Lung (tissue), 12 donors: ENCODE data around the gene ADCYAP1R1. TPM values are rescaled to one million over a fixed set of nuclear protein-coding genes. Genes with fewer than 3 reads are reported as not detected.

ENCODE experiments used
- ATAC-seq: fragments of 200-7000 bp; cut with Tn5 transposase; one replicate; pipeline ENCODE4 v1.9.1; 2020; ENCODE audit warnings: moderate number of reproducible peaks; ENCODE audit not compliant: insufficient read depth, low FRiP score
- DNase-seq, 3 donors: peaks; one replicate each; pipeline ENCODE4 v3.0.0-alpha.2; 2013 to 2017
- H3K27ac ChIP-seq, 2 donors: one replicate each; pipeline ENCODE4 v1.5.1; 2013; ENCODE audit warnings: mild to moderate bottlenecking in 2 of 2, moderate library complexity in 2 of 2, control low read depth in 1 of 2, inconsistent platforms in 1 of 2, low read depth in 1 of 2, low read length in 1 of 2
- H3K27me3 ChIP-seq, 3 donors: one replicate each; pipeline ENCODE4 v1.5.1; 2013; ENCODE audit warnings: low read length in 2 of 3; ENCODE audit not compliant: control insufficient read depth in 3 of 3, insufficient read depth in 3 of 3
- H3K36me3 ChIP-seq, 4 donors: one replicate each; pipeline ENCODE4 v1.5.1; 2013; ENCODE audit warnings: low read length in 4 of 4, mild to moderate bottlenecking in 1 of 4, moderate library complexity in 1 of 4; ENCODE audit not compliant: control insufficient read depth in 4 of 4, insufficient read depth in 4 of 4
- H3K4me1 ChIP-seq, 5 donors: one replicate each; pipeline ENCODE4 v1.5.1; 2013; ENCODE audit warnings: low read length in 5 of 5, mild to moderate bottlenecking in 2 of 5, moderate library complexity in 1 of 5; ENCODE audit not compliant: control insufficient read depth in 5 of 5, insufficient read depth in 5 of 5
- H3K4me3 ChIP-seq: one replicate; pipeline ENCODE4 v1.5.1; 2013; ENCODE audit warnings: mild to moderate bottlenecking, control low read depth, moderate library complexity
- H3K9ac ChIP-seq, 2 donors: one replicate each; pipeline ENCODE4 v1.5.1; 2013; ENCODE audit warnings: low read length in 2 of 2, control low read depth in 1 of 2; ENCODE audit not compliant: insufficient read depth in 1 of 2
- H3K9me3 ChIP-seq, 4 donors: one replicate each; pipeline ENCODE4 v1.5.1; 2013; ENCODE audit warnings: low read length in 3 of 4, mild to moderate bottlenecking in 1 of 4, moderate library complexity in 1 of 4; ENCODE audit not compliant: control insufficient read depth in 4 of 4, insufficient read depth in 3 of 4
- WGBS, 2 donors: extraction: QIAGEN DNeasy Blood & Tissue Kit; methylation state at CpG; one replicate each; pipeline ENCODE4 v1.1.7; 2013; 5-methylcytosine and 5-hydroxymethylcytosine counted together
- polyA plus RNA-seq, 2 donors: library from polyadenylated mRNA; stranded (reverse); fragments of 200-250 nt; gene quantifications; one replicate each; pipeline ENCODE4 v1.2.1, GENCODE V29; 2013
- total RNA-seq, 2 donors: library from RNA; depleted of rRNA in 1 of 2; stranded (reverse); fragments of >200 nt in 1 of 2; gene quantifications; one replicate each; pipeline ENCODE4 v1.2.1, GENCODE V29; 2014 to 2021
- TF ChIP-seq, protein P1 (sequence below): IDR thresholded peaks from 2 replicates; pipeline ENCODE4 v1.5.1; 2012; ENCODE audit warnings: mild to moderate bottlenecking; ENCODE audit errors: control extremely low read depth, extremely low read depth
- donor health status: control.
- donor health status: control.
- donor health status: Bipolar disorder and iron deficiency.
- donor health status: healthy.
- donor health status: DM: yes; HTN: yes; CAD: no.

Gene ADCYAP1R1
- total and polyA plus RNA-seq, 4 donors, result 0.14 to 1.00 (median 0.39) TPM

GRCh38 chr7:31122649-31123058 lies 70.5 kb downstream of the ADCYAP1R1 start:
- peak; percentile 77 for ATAC-seq
- Histone ChIP-seq H3K27ac (no peak overlapping the region), H3K4me3 (no peak overlapping the region), H3K4me1 (peaks cover 0 to 2% (median 0%) of the 10 kb centered on the region in 5 donors), H3K27me3 (peaks cover 0 to 2% (median 0%) of the 10 kb centered on the region in 3 donors), H3K9ac (no peak overlapping the region), H3K36me3 (no peaks in the 10 kb centered on the region), H3K9me3 (no peaks in the 10 kb centered on the region)
- 1 to 4% methylated on average over 4 of the region's 4 CpGs for WGBS, 2 donors
- TF ChIP-seq, protein P1, sequence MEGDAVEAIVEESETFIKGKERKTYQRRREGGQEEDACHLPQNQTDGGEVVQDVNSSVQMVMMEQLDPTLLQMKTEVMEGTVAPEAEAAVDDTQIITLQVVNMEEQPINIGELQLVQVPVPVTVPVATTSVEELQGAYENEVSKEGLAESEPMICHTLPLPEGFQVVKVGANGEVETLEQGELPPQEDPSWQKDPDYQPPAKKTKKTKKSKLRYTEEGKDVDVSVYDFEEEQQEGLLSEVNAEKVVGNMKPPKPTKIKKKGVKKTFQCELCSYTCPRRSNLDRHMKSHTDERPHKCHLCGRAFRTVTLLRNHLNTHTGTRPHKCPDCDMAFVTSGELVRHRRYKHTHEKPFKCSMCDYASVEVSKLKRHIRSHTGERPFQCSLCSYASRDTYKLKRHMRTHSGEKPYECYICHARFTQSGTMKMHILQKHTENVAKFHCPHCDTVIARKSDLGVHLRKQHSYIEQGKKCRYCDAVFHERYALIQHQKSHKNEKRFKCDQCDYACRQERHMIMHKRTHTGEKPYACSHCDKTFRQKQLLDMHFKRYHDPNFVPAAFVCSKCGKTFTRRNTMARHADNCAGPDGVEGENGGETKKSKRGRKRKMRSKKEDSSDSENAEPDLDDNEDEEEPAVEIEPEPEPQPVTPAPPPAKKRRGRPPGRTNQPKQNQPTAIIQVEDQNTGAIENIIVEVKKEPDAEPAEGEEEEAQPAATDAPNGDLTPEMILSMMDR, result peak; percentile 86
- DNase-seq, result peak; percentile 78 to 91 (median 85)

- no peak overlapping the region for H3K9ac ChIP-seq
- peaks cover 0 to 1% (median 0%) of the 10 kb centered on the region in 4 donors for H3K9me3 ChIP-seq
- peaks cover 0 to 2% (median 0%) of the 10 kb centered on the region in 5 donors for H3K4me1 ChIP-seq
- DNase-seq (no peak), ATAC-seq (no peak)
- TF ChIP-seq, protein P1, result no peak
- no peak overlapping the region for H3K27ac ChIP-seq
- H3K36me3 ChIP-seq, result no peaks in the 10 kb centered on the region
- H3K4me3 ChIP-seq, result no peak overlapping the region
- WGBS, 2 donors, result 82 to 90% methylated on average over 6 of the region's 6 CpGs
- peaks cover 0 to under 1% (median 0%) of the 10 kb centered on the region in 3 donors for H3K27me3 ChIP-seq
These were observed 71.2 kb downstream of the ADCYAP1R1 start for GRCh38 chr7:31123321-31123720.

DNA sequence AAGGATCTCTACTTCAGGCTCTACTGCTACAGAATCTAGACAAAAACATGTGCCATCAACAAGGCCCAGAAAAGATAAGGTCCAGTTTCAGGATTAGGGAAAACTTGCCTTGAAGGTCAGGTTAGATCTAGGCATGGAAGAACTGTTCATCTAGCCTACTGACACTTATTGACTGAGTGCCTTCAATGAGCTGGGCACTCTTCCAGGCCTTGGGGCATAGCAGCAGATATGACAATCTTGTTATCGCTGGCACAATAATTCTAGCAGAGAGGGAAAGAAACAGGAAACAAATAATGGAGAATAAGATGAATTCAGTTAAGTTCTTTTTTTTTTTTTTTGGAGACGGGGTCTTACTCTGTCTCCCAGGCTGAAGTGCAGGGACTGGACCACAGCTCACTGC lies 71.6 kb downstream of the ADCYAP1R1 start:
- Histone ChIP-seq H3K27ac (no peak overlapping the region), H3K9me3 (peaks cover 0 to 2% (median 0%) of the 10 kb centered on the region in 4 donors), H3K4me3 (no peak overlapping the region), H3K36me3 (no peaks in the 10 kb centered on the region), H3K4me1 (peaks cover 0 to 4% (median 2%) of the 10 kb centered on the region in 5 donors), H3K27me3 (no peaks in the 10 kb centered on the region), H3K9ac (no peak overlapping the region)
- DNase-seq (no peak), ATAC-seq (no peak)
- WGBS, 2 donors, result 61 to 71% methylated on average over 2 of the region's 2 CpGs
- TF ChIP-seq, protein P1, result no peak

DNA sequence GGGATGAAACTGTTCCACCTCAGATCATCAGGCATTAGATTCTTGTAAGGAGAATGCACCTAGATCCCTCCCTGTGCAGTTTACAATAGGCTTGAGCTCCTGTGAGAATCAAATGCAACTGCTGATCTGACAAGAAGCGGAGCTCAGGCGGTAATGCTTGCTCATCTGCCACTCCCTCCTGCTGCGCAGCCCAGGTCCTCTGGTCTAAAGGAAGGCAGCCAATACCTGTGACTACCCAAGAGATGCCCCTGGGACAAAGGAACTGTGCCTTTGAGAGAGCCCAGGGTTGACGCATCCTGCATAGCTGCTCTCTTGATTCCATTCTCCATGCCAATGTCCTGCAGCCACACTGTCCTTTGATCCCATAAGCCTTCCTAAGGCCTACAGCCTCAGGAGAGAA lies 73.1 kb downstream of the ADCYAP1R1 start:
- Histone ChIP-seq H3K9ac (no peak overlapping the region), H3K4me3 (no peak overlapping the region), H3K27ac (no peak overlapping the region), H3K4me1 (peaks cover 0 to 6% (median 2%) of the 10 kb centered on the region in 5 donors), H3K27me3 (no peaks in the 10 kb centered on the region), H3K9me3 (peaks cover 0 to 2% (median 0%) of the 10 kb centered on the region in 4 donors), H3K36me3 (no peaks in the 10 kb centered on the region)
- DNase-seq (no peak), ATAC-seq (no peak)
- TF ChIP-seq, protein P1, result no peak
- 92 to 93% methylated on average over 4 of the region's 4 CpGs for WGBS, 2 donors
